ENCODE results near the gene PREP.

DNA sequence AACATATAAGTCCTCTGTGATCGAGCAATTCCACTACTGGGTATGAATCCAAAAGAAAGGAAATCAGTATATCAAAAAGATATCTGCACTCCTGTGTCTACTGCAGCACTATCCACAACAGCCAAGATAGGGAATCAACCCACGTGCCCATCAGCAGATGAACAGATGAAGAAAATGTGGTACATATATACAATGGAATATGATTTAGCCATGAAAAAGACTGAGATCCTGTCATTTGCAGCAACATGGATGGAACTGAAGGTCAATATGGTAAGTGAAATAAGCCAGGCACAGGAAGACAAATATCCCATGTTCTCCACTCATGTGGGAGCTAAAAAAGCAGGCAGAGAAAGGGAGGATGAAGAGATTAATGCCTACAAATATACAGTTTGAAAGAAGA is 127.3 kb downstream of the PREP start:
- TF ChIP-seq, protein P1, sequence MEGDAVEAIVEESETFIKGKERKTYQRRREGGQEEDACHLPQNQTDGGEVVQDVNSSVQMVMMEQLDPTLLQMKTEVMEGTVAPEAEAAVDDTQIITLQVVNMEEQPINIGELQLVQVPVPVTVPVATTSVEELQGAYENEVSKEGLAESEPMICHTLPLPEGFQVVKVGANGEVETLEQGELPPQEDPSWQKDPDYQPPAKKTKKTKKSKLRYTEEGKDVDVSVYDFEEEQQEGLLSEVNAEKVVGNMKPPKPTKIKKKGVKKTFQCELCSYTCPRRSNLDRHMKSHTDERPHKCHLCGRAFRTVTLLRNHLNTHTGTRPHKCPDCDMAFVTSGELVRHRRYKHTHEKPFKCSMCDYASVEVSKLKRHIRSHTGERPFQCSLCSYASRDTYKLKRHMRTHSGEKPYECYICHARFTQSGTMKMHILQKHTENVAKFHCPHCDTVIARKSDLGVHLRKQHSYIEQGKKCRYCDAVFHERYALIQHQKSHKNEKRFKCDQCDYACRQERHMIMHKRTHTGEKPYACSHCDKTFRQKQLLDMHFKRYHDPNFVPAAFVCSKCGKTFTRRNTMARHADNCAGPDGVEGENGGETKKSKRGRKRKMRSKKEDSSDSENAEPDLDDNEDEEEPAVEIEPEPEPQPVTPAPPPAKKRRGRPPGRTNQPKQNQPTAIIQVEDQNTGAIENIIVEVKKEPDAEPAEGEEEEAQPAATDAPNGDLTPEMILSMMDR (IDR thresholded peaks at IDR 0.05) = no peak
- TF ChIP-seq POLR2A (IDR thresholded peaks at IDR 0.05) = no peak

All from ovary (tissue), 3 donors.